ENCODE measurements around the gene BTBD9. TPM values are rescaled to one million over a fixed set of nuclear protein-coding genes. Genes with fewer than 3 reads are reported as not detected.

Gene BTBD9
- total RNA-seq, 2 experiments from 2014 or later, result 8.8 to 9.2 TPM

DNA sequence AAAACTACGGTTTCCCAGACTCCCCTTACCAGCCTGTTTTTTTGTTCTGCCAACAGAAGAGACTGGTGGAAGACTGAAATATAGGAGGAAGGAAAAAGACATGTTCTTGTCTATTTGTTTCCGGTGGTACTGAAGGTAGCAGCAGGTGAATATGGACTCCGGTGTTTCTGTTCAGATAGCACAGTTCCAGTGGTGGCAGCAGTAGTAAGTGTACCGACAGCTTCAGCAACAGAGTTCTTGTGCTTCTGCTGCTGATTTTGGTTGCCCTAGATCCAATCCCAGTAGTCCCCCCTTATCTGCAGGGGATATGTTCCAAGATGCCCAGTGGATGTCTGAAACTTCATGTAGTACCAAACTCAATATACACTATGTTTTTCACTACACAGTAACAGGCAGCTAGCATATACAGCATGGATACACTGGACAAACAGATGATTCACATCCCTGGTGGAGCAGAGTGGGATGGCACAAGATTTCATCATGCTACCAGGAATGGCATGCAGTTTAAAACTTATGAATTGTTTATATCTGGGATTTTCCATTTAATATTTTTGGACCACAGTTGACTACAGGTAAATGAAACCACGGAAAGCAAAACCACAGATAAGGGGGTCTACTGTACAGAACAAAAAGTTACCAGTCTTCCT is 301.8 kb downstream of the BTBD9 start:
- ChIA-PET POLR2A (no interaction called here), CTCF (no interaction called here)

DNA sequence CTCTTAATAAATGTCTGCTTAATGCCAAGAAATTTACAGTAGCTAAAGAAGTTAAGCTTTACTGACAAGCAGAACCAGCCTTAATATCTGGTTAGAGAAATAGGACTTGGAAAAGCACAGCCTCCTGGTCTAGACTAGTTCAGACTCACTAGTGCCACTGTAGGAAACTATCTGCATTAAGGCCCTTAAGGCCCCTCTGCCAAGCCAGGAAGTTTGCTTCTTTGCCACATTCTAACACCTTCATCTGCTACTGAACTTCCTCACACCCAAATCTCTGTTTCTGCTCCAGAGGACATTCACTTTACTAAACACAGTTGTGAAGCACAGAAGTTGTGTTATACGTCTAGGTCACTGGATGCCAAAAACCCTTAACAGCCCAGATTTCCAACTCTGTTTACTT is 302.8 kb downstream of the BTBD9 start:
- ChIA-PET POLR2A (no interaction called here), CTCF (no interaction called here)

DNA sequence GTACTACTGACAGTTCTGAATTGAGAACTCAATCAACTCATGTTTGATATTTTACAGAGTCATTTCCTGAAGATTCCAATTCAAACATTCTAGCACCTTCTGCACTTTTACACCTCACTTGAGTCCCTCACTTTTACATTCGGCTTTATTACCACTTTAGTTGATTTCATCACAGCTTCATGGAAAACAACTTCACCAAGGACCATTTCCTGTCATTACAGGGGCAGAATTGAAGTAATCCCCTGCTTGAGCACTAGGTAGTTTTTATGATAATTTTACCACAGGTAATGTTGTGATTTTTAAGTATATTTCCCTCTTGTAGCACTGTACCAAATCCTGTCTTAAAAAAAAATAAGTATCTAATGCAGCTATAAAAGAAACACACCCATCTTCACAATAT is 312.9 kb downstream of the BTBD9 start:
- CTCF ChIA-PET, result no interaction called here

DNA sequence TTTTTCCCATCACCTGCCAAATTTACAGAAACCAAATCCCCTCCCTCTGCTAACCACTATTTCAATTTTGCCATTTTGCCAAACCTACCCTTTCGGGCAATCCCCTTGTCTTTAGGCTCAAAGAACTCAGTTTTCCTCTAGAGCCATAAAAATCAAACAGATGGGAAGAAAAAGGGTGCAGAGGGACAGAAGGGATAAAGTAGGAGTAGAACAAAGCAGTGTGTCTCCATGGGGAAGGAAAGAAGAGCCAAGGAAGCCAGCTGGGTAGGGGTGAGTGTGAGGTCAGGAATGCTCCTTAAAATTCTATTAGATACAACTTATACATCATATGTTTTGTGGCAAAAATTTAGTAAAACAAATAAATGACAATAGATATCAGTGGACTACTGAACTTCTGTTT is 316.5 kb downstream of the BTBD9 start:
- ChIA-PET POLR2A (no interaction called here), CTCF (no interaction called here)

More for the DNA sequence above, 312.9 kb downstream of the BTBD9 start:
- POLR2A ChIA-PET, result no interaction called here

DNA sequence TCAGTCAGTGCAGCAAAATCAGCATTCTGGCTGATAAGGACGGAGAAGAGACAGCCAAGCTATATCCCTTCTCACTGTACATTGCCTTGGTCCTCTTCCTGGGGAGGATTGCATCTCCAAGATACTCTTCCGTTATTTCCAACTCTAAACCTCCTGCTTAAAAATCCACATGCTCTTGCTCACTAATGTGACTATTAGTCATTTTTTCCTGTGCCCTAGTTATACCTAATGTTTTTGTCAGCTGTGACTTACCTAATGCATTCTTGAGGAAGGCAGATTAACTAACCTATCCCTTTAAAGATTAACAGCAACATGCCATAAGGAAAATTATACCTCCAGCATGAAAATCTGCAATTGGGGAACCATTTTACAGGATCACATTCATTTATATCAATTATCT is 317.6 kb downstream of the BTBD9 start:
- CTCF ChIA-PET, result no interaction called here

DNA sequence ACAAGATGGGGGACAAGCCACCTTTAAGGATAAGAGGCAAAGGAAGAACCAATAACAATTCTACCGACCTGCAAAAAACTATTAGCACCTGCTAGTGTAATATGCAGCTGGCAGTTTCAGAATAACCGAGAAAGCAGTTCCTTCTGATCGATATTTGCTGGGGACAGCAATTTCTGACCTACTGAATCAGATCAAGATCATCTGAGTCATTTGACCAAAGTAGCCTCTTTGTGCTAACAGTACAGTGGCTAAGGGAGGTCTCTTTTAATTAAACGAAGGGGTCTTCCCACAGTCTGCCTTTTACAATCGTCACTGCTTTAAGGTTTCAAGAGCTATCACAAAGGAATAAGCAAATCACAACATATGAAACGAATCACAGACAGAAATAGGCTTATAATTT is 318.9 kb downstream of the BTBD9 start:
- CTCF ChIA-PET, result no interaction called here
- POLR2A ChIA-PET, result no interaction called here

More for the DNA sequence above, 317.6 kb downstream of the BTBD9 start:
- POLR2A ChIA-PET, result no interaction called here

DNA sequence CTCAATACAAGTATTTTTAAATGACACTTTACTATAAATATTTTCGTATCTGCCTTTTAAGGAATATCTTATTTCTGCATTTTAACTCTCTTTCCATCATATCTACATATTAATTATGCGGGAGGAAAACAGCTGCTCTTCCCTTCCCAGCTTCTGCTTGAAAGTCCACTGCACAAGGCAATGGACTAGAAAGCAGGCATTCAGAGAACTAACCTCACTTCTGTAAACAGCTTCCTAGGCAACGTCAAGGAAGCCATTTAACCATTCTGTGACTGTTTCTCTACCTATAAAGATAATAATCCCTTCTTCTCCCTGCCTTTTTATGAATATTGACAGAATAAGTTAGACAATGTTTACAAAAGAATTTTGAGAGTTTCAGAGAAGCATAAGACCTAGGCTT is 319.4 kb downstream of the BTBD9 start:
- POLR2A ChIA-PET, result no interaction called here
- CTCF ChIA-PET, result no interaction called here

DNA sequence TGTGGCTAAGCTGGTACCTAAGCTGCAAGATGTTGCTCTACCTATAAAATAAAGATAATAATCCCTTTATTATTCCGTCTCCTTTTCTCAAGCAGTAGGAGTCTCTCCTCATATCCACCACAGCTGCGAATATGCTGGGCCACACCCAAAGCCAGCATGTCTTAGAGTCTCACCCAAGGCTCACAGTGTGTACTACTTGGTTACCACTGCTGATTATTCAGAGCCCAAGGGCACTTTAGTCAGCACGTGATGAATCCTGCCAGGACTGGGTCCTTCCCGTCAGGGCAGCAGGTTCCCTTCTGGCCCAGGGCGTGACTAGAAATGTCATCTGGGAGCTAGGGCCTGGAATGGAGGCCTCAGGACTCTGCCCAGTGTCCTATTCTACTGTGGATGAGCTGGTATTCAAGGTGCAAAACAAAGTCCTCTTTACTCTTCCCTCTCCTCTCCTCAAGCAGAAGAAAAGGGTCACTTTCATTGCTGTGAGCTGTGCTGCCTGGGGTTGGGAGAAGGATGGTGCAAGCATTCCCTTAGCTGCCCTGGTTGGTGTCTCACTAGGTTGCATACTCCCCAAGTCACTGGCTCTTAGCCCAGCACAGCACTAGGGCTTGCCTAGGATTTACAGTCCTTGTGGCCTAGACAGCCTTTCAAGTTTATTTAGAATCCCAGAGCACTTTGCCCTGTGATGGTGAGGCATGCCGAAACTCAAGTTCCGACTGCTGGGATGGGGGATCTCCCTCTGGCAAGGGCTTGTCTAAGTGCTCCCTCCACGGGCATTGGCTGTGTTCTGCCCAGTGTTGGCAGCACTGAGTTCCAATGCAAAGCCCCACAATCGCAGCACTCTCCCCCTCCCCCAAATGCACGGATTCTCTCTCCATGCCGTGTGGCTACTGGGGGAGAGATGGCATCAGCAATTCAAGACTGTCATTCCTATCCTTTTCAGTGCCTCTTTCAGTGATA is 320.2 kb downstream of the BTBD9 start:
- CTCF ChIA-PET, result no interaction called here
- POLR2A ChIA-PET, result no interaction called here

DNA sequence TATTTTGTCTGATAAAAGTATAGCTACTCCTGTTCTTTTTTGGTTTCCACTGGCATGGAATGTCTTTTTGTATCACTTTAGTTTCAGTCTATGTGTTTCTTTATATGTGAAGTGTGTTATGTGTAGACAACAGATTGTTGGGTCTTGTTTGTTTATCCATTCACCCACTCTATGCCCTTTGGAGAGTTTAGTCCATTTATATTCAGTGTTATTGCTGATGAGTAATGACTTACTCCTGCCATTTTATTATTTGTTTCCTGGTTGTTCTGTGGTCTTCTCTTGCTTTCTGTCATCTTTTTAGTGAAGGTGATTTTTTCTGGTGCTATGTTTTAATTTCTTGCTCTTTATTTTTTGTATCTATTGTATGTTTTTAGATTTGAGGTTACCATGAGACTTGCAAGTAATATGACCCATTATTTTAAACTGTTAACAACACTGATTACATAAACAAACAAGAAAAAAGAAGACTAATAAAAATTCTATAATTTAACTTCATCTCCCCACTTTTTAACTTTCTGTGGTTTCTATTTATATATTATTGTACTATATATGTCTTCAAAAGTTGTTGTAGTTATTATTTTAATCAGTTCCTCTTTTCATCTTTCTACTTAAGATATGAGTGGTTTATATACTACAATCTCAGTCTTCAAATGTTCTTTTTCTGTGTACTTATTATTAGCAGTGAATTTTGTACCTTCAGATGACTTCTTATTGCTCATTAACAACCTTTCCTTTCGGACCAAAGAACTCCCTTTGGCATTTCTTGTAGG is 323.4 kb downstream of the BTBD9 start:
- POLR2A ChIA-PET, result no interaction called here
- CTCF ChIA-PET, result no interaction called here

DNA sequence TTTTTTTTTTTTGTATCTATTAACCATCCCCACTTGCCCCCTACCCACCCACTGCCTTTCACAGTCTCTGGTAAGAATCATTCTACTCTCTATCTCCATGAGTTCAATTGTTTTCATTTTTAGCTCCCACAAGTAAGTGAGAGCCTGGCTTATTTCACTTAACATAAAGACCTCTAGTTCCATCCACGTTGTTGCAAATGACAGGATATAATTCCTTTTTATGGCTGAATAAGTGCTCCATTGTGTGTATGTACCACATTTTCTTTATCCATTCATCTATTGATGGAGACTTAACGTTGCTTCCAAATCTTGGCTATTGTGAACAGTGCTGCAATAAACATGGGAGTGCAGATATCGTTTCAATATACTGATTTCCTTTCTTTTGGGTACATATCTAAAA is 328.5 kb downstream of the BTBD9 start:
- ChIA-PET POLR2A (no interaction called here), CTCF (no interaction called here)

DNA sequence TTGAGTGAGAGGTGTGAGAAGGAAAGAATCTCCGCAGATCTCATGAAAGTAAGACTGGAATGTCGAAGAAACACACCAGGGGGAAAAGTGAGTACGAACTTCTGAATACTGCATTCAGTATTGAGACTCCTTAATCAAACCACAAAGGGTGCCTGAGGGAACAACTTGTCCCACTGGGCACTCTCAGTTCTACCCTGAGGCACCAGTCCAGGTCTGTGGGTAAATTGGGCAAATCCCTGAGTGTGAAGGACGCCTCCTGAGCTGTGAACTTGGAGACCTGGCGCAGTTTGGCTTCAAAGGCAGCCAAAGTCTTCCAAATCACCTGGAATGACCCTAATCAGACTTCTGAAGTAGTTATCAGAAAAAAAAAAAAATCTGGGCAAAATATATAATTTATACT is 329.7 kb downstream of the BTBD9 start:
- POLR2A ChIA-PET, result no interaction called here
- CTCF ChIA-PET, result no interaction called here

DNA sequence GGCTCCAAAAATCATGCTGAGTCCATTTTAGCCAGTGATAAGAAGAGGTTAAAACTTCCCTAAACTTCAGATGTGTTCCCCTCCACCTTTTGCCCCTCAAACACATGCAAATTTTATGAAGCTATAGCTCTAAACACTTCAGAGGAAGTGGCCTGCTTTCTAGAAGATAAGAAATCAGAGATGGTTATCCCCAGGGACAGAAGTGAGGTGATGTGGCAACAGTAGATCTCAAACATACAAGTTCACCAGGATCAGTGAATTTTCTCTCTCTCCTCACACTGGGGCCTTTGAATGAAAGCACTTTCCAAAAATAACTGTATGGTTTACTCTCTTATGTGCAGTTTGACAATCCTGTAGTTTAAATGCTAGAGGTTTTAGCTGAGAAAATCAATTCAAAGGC is 332.0 kb downstream of the BTBD9 start:
- CTCF ChIA-PET, result no interaction called here
- POLR2A ChIA-PET, result no interaction called here

DNA sequence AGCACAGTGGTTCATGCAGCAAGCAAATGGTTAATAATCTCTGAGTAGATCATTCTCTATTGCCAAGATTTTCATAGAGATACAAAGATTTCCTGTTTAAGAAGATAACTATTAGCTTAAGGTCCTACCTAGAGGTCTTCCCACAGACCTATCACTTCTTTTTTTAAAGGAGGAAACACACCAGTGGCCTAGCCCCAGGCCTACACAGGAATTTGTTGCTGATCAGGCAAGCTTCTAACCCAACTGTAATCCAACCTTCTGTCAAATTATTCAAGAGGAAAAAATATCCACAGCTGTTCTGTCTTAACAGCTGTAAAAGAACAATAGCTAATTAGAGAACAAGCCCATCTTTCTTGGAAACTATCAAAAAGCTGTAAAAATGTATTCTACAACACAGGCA is 332.8 kb downstream of the BTBD9 start:
- CTCF ChIA-PET, result no interaction called here
- POLR2A ChIA-PET, result no interaction called here

DNA sequence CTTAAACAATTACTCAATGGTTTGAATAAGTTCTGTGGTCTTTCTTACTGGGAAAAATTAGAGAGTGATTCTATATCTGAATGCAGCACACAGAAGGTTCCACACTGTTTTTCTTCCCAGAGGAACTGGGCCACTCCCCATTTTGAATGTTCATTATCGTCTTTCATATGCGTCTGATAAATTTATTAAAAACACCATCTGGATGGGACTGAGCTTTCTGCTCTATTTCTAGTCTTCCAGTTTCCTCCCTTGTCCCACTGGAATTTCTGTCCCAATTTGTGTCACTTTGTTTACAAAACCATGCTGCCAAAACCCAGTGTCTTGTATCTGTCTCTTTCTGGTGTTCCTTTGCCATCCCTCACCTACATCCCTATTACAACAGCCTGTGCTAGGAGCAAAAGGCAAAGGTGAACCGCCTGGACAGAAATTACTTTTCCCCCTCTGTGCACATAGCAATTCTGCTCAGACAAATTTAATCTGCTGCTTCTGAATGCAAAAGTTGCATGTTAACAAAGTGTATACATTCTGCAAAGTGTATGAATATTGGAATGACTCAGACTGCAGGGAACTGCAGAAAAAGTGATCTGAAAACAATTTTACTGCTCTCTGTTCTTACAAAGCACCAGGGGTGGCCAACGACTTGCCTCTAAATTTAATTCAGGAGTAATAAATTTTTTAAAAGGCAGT is 333.6 kb downstream of the BTBD9 start:
- ChIA-PET POLR2A (no interaction called here), CTCF (no interaction called here)

DNA sequence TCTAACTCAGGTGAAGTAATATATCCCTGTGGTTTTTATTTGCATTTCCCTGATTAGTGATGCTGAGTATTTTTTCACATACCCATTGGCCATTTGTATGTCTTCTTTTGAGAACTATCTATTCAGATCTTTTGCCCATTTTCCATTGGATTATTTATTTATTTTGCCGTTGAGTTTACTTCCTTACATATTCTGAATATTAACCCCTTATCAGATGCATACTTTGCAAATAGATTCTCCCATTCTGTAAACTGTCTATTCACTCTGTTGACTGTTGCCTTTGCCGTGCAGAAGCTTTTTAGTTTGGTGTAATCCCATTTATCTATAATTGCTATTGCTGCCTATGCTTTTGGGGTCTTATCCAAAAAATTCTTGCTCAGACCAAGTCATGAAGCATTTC is 336.9 kb downstream of the BTBD9 start:
- CTCF ChIA-PET, result no interaction called here
- POLR2A ChIA-PET, result no interaction called here

DNA sequence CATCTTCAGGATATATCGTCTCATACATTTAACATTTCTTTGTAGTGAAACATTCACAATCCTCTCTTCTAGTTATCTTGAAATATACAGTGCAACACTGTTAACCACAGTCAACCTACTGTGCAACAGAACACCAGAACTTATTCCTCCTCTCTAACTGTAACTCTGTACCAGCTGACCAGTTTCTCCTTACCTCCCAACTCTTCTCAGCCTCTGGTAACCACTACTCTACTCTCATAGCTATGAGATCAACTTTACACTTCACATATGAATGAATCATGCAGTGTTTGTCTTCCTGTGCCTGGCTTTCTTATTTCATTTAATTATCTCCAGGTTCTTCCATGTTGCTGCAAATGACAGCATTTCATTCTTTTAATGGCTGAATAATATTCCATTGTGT is 337.6 kb downstream of the BTBD9 start:
- ChIA-PET CTCF (no interaction called here), POLR2A (no interaction called here)

DNA sequence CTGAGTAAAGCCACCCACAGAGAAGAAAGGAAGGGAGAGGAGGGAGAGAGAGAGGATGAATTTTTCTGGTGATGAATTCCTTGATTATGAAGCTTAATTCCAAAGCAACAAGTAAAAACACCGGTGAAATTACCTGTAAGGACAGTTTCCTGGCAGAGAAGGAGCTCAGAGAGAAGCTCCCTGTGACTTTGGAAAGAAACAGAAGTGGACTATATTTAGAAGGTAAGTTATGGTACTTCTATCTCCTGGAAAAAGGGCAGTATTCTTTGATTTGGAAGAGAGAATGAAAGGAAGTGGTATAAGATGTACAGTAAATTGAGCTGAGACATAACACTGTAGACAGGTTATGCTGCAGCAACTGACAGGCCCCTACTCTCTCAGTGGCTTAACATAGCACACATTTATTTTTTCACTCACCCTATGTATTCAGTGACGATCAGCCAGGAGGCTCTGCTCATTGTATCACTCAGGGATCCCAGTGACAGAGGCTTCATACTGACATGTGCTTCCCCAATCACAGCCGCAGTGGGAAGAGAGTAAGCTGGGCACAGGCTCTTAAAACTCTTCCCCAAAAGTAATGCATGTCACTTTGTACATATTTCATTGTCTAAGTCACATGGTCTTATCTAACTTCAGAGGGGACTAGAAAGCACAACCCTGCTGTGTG is 349.5 kb downstream of the BTBD9 start:
- POLR2A ChIA-PET, result no interaction called here
- CTCF ChIA-PET, result no interaction called here

DNA sequence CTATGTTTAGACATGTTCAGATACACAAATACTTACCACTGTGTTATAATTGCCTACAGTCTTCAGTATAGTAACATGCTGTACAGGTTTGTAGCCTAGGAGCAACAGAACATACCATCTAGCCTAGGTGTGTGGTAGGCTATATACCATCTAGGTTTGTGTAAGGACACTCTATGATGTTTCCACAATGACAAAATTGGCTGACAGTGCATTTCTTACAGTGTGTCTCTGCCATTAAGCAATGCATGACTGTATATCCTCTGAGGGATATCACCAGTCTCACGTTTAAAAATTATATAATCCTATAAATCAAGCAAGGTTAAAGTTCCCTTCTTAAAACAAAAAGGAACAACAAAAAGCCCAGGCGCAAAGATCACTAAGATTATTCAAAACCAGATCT is 352.2 kb downstream of the BTBD9 start:
- ChIA-PET POLR2A (no interaction called here), CTCF (no interaction called here)

DNA sequence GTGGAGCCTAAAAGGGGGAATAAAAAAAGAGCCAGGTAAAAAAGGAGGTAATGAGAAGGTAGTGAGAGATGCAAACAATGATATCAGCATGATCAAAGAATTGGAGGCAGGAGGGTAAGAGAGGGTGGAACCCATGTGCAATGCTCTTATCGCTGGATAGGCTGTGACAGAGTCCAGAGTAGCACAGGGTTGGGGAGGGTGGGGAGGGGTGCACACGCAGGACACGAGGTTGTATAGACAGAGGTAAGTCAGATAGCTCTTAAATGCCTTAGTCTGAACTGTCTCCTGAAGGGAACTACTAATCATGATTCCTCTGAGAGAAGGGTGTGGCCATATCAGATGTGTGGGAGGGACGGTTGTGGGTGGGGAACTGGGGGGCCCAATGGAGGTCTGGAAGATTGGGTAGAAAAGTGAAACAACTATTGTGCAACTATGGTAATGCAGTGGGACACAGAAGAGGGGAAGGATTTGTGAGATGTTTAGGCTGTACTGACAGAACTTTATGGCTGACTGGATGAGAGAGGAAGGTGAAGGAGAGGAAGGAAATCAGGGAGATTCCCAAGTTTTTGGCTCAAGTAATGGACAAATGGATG is 354.8 kb downstream of the BTBD9 start:
- CTCF ChIA-PET, result no interaction called here
- POLR2A ChIA-PET, result no interaction called here
